Fibroblast of lung (primary cell): ENCODE data around the gene PRRX1.

Experiments used
- EZH2 ChIP-seq: IDR thresholded peaks from 2 replicates; pipeline ENCODE4 v1.5.1; 2012; ENCODE audit warnings: low read length, control low read depth, mild to moderate bottlenecking; ENCODE audit errors: missing control alignments
- TF ChIP-seq, protein P1 (sequence below), 2 donors: IDR thresholded peaks in 1 of 2; conservative IDR thresholded peaks in 1 of 2; 1 replicate in 1 of 2; 2 replicates in 1 of 2; pipeline ENCODE4 v1.5.1; 2011 to 2012; ENCODE audit warnings: low read length in 2 of 2, control low read depth in 1 of 2, inconsistent platforms in 1 of 2, low read depth in 1 of 2, mild to moderate bottlenecking in 1 of 2

DNA sequence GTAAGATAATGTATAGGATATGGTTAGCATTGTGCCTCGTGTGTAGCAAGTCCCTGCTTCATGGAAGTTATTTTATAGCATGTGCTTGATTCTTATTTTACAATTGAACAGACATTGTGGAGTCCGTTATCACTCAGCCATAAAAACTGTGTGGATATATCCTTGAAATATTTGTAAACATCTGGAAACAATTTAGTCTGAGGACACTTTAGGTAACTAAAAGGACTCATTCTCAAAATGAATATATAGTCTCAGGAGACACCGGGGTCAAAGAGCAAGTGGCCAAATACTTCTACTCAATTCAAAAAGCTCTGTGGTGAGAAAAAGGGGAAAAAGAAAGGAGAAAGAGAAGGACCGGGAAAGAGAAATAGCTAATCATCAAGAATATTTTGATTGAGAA is 23.7 kb downstream of the PRRX1 start:
- TF ChIP-seq, protein P1, sequence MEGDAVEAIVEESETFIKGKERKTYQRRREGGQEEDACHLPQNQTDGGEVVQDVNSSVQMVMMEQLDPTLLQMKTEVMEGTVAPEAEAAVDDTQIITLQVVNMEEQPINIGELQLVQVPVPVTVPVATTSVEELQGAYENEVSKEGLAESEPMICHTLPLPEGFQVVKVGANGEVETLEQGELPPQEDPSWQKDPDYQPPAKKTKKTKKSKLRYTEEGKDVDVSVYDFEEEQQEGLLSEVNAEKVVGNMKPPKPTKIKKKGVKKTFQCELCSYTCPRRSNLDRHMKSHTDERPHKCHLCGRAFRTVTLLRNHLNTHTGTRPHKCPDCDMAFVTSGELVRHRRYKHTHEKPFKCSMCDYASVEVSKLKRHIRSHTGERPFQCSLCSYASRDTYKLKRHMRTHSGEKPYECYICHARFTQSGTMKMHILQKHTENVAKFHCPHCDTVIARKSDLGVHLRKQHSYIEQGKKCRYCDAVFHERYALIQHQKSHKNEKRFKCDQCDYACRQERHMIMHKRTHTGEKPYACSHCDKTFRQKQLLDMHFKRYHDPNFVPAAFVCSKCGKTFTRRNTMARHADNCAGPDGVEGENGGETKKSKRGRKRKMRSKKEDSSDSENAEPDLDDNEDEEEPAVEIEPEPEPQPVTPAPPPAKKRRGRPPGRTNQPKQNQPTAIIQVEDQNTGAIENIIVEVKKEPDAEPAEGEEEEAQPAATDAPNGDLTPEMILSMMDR (conservative IDR thresholded peaks at IDR 0.05 in 1 of 2, IDR thresholded peaks at IDR 0.05 in 1 of 2; ENCODE audit: low read depth in 1 of 2, low read length in 2 of 2): no peak
- no peak for TF ChIP-seq EZH2
